ENCODE measurements around the gene BMERB1.

The BMERB1 gene

GRCh38 chr16:15535772-15536171 is 101.4 kb downstream of the BMERB1 start:
- no peak for TF ChIP-seq CTCF (IDR thresholded peaks at IDR 0.05)
- Histone ChIP-seq H3K4me2 (ENCODE audit: low read length) (no peak overlapping the region), H3K27ac (no peak overlapping the region), H3K79me2 (peaks cover 3% of the 10 kb centered on the region), H2AFZ (no peak overlapping the region), H3K27me3 (ENCODE audit: control insufficient read depth, insufficient read depth, low read length) (no peaks in the 10 kb centered on the region), H3K9me3 (ENCODE audit: control insufficient read depth, low read length) (no peaks in the 10 kb centered on the region), H3K36me3 (ENCODE audit: control insufficient read depth, insufficient read depth, low read length) (no peaks in the 10 kb centered on the region), H3K9ac (no peak overlapping the region), H3K4me1 (no peaks in the 10 kb centered on the region), H3K4me3 (ENCODE audit: low read depth, low read length) (no peak overlapping the region)

- no peaks in the 10 kb centered on the region for H3K4me1 ChIP-seq
- no peaks in the 10 kb centered on the region for H3K27me3 ChIP-seq (ENCODE audit: control insufficient read depth, insufficient read depth, low read length)
- H3K4me3 ChIP-seq (ENCODE audit: low read depth, low read length), result no peak overlapping the region
- H3K27ac ChIP-seq, result no peak overlapping the region
- peaks cover 3% of the 10 kb centered on the region for H3K79me2 ChIP-seq
- no peaks in the 10 kb centered on the region for H3K36me3 ChIP-seq (ENCODE audit: control insufficient read depth, insufficient read depth, low read length)
- no peak overlapping the region for H3K9ac ChIP-seq
- H3K4me2 ChIP-seq (ENCODE audit: low read length), result no peak overlapping the region
- TF ChIP-seq CTCF (IDR thresholded peaks at IDR 0.05), result no peak
- no peak overlapping the region for H2AFZ ChIP-seq
- no peaks in the 10 kb centered on the region for H3K9me3 ChIP-seq (ENCODE audit: control insufficient read depth, low read length)
Measured at GRCh38 chr16:15536843-15537242, 102.5 kb downstream of the BMERB1 start.

GRCh38 chr16:15538507-15538906 is 104.1 kb downstream of the BMERB1 start:
- H3K79me2 ChIP-seq, result peaks cover 3% of the 10 kb centered on the region
- H3K36me3 ChIP-seq (ENCODE audit: control insufficient read depth, insufficient read depth, low read length), result no peaks in the 10 kb centered on the region
- H3K9ac ChIP-seq, result no peak overlapping the region
- no peaks in the 10 kb centered on the region for H3K27me3 ChIP-seq (ENCODE audit: control insufficient read depth, insufficient read depth, low read length)
- no peak for TF ChIP-seq CTCF (IDR thresholded peaks at IDR 0.05)
- no peak overlapping the region for H3K4me2 ChIP-seq (ENCODE audit: low read length)
- H3K9me3 ChIP-seq (ENCODE audit: control insufficient read depth, low read length), result no peaks in the 10 kb centered on the region
- H3K27ac ChIP-seq, result no peak overlapping the region
- H3K4me3 ChIP-seq (ENCODE audit: low read depth, low read length), result no peak overlapping the region
- H3K4me1 ChIP-seq, result no peaks in the 10 kb centered on the region
- H2AFZ ChIP-seq, result no peak overlapping the region

- Histone ChIP-seq H3K36me3 (ENCODE audit: control insufficient read depth, insufficient read depth, low read length) (no peaks in the 10 kb centered on the region), H3K9me3 (ENCODE audit: control insufficient read depth, low read length) (no peaks in the 10 kb centered on the region), H2AFZ (no peak overlapping the region), H3K27ac (no peak overlapping the region), H3K4me2 (ENCODE audit: low read length) (no peak overlapping the region), H3K79me2 (peaks cover 3% of the 10 kb centered on the region), H3K4me1 (no peaks in the 10 kb centered on the region), H3K27me3 (ENCODE audit: control insufficient read depth, insufficient read depth, low read length) (no peaks in the 10 kb centered on the region), H3K9ac (no peak overlapping the region), H3K4me3 (ENCODE audit: low read depth, low read length) (no peak overlapping the region)
- no peak for TF ChIP-seq CTCF (IDR thresholded peaks at IDR 0.05)
Measured at GRCh38 chr16:15539197-15539596, 104.8 kb downstream of the BMERB1 start.

GRCh38 chr16:15542261-15542660 is 107.9 kb downstream of the BMERB1 start:
- H3K79me2 ChIP-seq, result no peaks in the 10 kb centered on the region
- no peaks in the 10 kb centered on the region for H3K27me3 ChIP-seq (ENCODE audit: control insufficient read depth, insufficient read depth, low read length)
- H3K36me3 ChIP-seq (ENCODE audit: control insufficient read depth, insufficient read depth, low read length), result no peaks in the 10 kb centered on the region
- H3K4me1 ChIP-seq, result no peaks in the 10 kb centered on the region
- no peak overlapping the region for H3K4me3 ChIP-seq (ENCODE audit: low read depth, low read length)
- no peak overlapping the region for H3K27ac ChIP-seq
- H3K9me3 ChIP-seq (ENCODE audit: control insufficient read depth, low read length), result no peaks in the 10 kb centered on the region
- no peak overlapping the region for H2AFZ ChIP-seq
- H3K4me2 ChIP-seq (ENCODE audit: low read length), result no peak overlapping the region
- H3K9ac ChIP-seq, result no peak overlapping the region
- TF ChIP-seq CTCF (IDR thresholded peaks at IDR 0.05), result no peak

All from parathyroid adenoma (tissue), 2 donors.